ENCODE measurements around the gene ANKRD9.

ANKRD9 gene

GRCh38 chr14:102493096-102493495 lies 16.5 kb downstream of the ANKRD9 start:
- no peaks in the 10 kb centered on the region for H3K9me3 ChIP-seq
- H3K36me3 ChIP-seq (replicated peaks), result no peaks in the 10 kb centered on the region
- no peak overlapping the region for H3K4me3 ChIP-seq
- in situ Hi-C loops (cut with MboI; ENCODE audit: low sequenced_read_pairs), result no loop called here
- no peaks in the 10 kb centered on the region for H3K4me1 ChIP-seq
- DNase-seq (ENCODE audit: low spot score in 2 of 2), result no peak
- H3K27me3 ChIP-seq (ENCODE audit: low read depth), result no peaks in the 10 kb centered on the region

- DNase-seq (ENCODE audit: low spot score in 2 of 2), result no peak
- no peaks in the 10 kb centered on the region for H3K9me3 ChIP-seq
- no peaks in the 10 kb centered on the region for H3K4me1 ChIP-seq
- no peak overlapping the region for H3K4me3 ChIP-seq
- H3K36me3 ChIP-seq (replicated peaks), result no peaks in the 10 kb centered on the region
- in situ Hi-C loops (cut with MboI; ENCODE audit: low sequenced_read_pairs), result no loop called here
- H3K27me3 ChIP-seq (ENCODE audit: low read depth), result no peaks in the 10 kb centered on the region
These were observed 17.1 kb downstream of the ANKRD9 start for GRCh38 chr14:102492531-102492910.

DNA sequence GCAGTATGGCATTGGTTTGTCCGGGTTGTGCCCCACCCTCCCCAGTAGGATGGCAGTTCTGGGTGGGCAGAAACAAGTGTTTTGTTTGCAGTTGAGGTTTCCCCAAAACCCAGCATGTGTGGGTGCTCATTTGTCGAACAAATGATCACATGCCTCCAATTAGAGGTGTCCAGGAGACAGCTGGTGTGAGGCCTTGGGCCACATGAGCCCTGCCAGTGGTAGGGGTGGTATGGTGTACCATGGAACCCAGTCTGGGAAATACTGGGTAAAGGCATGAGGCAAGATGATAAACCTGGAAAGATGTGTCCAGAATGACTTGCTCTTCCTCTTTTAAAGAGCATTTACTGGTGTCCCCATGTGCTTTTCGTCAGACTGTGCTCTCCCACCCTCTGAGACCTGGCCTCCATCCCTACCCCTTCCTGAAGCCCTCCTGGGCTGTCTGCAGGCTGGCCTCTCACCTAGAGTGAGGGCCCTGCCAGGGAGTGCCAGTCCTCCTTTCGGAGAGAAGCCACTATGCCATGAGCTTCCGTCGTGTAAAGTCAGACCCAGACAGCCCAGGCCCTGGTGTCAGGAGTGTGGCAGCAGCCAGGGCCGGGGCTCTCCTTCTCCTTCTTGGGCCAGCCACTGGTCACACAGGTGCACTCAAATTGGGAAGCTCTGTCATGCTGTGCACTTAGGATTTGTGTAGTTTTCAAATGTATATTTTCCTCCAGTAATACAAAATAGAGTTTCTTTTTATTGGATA lies 17.6 kb downstream of the ANKRD9 start:
- Histone ChIP-seq H3K36me3 (replicated peaks) (no peaks in the 10 kb centered on the region), H3K4me3 (no peak overlapping the region), H3K9me3 (no peaks in the 10 kb centered on the region), H3K4me1 (no peaks in the 10 kb centered on the region), H3K27me3 (ENCODE audit: low read depth) (no peaks in the 10 kb centered on the region)
- no peak for DNase-seq (ENCODE audit: low spot score in 2 of 2)
- in situ Hi-C loops (cut with MboI; ENCODE audit: low sequenced_read_pairs), result no loop called here

- in situ Hi-C loops (cut with MboI; ENCODE audit: low sequenced_read_pairs), result no loop called here
- H3K9me3 ChIP-seq, result no peaks in the 10 kb centered on the region
- no peaks in the 10 kb centered on the region for H3K27me3 ChIP-seq (ENCODE audit: low read depth)
- H3K36me3 ChIP-seq (replicated peaks), result no peaks in the 10 kb centered on the region
- no peaks in the 10 kb centered on the region for H3K4me1 ChIP-seq
- H3K4me3 ChIP-seq, result no peak overlapping the region
- no peak for DNase-seq (ENCODE audit: low spot score in 2 of 2)
These were observed 18.2 kb downstream of the ANKRD9 start for GRCh38 chr14:102491366-102491765.

DNA sequence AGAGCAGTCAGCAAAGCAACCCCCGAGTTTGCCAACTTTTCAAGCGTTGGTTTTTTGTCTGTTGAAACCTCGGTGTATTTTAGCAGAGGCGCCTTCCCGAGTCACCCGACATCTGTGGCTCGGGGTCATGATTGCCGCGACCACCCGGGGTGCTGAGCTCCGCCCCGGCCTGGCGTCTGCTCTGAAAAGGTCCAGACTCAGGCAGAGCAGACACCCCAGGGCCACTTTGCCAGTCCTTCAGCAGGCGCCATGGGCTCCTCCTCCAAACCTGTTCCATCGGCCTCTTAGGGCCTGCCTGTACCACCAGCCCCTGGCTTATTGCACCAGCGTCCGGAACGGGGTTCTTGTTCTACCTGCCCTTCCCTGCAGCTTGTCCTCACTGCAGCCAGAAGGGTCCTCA lies 19.1 kb downstream of the ANKRD9 start:
- in situ Hi-C loops (cut with MboI; ENCODE audit: low sequenced_read_pairs), result no loop called here
- Histone ChIP-seq H3K36me3 (replicated peaks) (no peaks in the 10 kb centered on the region), H3K4me3 (no peak overlapping the region), H3K9me3 (no peaks in the 10 kb centered on the region), H3K4me1 (no peaks in the 10 kb centered on the region), H3K27me3 (ENCODE audit: low read depth) (no peaks in the 10 kb centered on the region)
- no peak for DNase-seq (ENCODE audit: low spot score in 2 of 2)

GRCh38 chr14:102487204-102487577 lies 22.4 kb downstream of the ANKRD9 start:
- H3K9me3 ChIP-seq, result no peaks in the 10 kb centered on the region
- DNase-seq (ENCODE audit: low spot score in 2 of 2), result no peak
- no peak overlapping the region for H3K4me3 ChIP-seq
- H3K27me3 ChIP-seq (ENCODE audit: low read depth), result no peaks in the 10 kb centered on the region
- no peaks in the 10 kb centered on the region for H3K36me3 ChIP-seq (replicated peaks)
- in situ Hi-C loops (cut with MboI; ENCODE audit: low sequenced_read_pairs), result no loop called here
- no peaks in the 10 kb centered on the region for H3K4me1 ChIP-seq

DNA sequence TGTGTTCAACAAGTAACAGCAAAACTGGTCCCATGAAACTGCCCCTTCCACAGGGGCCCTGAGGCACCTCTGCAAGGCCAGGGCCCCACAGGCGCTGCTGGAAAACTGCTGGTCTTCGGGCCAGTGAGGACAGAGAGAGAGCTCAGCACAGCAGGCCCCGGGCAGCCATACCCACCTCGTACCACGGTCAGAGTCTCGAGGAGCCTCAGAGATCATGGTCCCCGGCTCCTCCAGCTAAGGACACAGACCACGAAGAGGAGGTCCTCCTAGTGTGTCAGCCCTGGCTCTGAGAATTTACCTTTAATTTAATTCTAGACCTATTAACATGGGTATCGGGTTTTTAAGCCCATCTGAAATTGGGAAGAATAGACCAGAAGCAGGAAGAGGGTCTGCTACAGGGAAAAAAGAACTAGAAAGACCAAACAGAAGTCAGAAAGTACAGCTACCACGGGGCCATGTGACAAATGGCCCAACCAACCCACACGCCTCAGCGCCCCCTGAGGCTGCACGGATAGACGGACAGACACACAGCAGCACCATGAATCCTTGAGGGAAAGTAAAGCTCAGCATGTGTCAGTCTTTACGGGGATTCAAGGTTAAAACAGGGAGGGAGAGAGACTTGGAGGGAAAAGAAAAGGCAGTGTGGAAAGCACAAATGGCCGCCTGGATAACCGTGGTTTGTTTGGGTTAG lies 22.9 kb downstream of the ANKRD9 start:
- H3K27me3 ChIP-seq (ENCODE audit: low read depth), result no peaks in the 10 kb centered on the region
- H3K9me3 ChIP-seq, result no peaks in the 10 kb centered on the region
- in situ Hi-C loops (cut with MboI; ENCODE audit: low sequenced_read_pairs), result no loop called here
- H3K4me1 ChIP-seq, result no peaks in the 10 kb centered on the region
- H3K36me3 ChIP-seq (replicated peaks), result no peaks in the 10 kb centered on the region
- no peak overlapping the region for H3K4me3 ChIP-seq
- no peak for DNase-seq (ENCODE audit: low spot score in 2 of 2)

GRCh38 chr14:102485693-102486512 lies 23.7 kb downstream of the ANKRD9 start:
- Histone ChIP-seq H3K4me1 (no peaks in the 10 kb centered on the region), H3K36me3 (replicated peaks) (no peaks in the 10 kb centered on the region), H3K9me3 (no peaks in the 10 kb centered on the region), H3K27me3 (ENCODE audit: low read depth) (no peaks in the 10 kb centered on the region), H3K4me3 (no peak overlapping the region)
- in situ Hi-C loops (cut with MboI; ENCODE audit: low sequenced_read_pairs), result no loop called here
- no peak for DNase-seq (ENCODE audit: low spot score in 2 of 2)

DNA sequence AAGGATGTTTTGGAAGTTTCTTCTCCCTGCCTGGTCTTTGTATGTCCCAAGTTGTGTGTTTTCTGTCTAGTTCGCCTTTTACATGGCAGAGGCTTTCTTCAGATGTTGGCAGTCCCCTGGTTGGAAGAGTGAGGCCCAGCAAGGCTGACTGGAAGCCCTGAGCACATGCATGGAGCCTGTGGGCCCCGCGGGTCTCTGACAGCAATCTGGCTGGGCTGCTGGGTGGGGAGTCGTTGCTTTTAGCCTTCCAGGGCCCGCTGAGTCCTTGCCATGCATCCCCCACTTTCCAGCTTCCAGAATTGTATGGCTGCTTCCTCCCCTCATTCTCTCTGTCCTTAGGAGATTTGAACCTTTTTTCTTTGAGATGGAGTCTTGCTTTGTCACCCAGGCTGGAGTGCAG lies 25.3 kb downstream of the ANKRD9 start:
- H3K4me3 ChIP-seq, result no peak overlapping the region
- no peaks in the 10 kb centered on the region for H3K27me3 ChIP-seq (ENCODE audit: low read depth)
- no peaks in the 10 kb centered on the region for H3K4me1 ChIP-seq
- in situ Hi-C loops (cut with MboI; ENCODE audit: low sequenced_read_pairs), result no loop called here
- H3K36me3 ChIP-seq (replicated peaks), result no peaks in the 10 kb centered on the region
- no peaks in the 10 kb centered on the region for H3K9me3 ChIP-seq
- DNase-seq (ENCODE audit: low spot score in 2 of 2), result no peak

DNA sequence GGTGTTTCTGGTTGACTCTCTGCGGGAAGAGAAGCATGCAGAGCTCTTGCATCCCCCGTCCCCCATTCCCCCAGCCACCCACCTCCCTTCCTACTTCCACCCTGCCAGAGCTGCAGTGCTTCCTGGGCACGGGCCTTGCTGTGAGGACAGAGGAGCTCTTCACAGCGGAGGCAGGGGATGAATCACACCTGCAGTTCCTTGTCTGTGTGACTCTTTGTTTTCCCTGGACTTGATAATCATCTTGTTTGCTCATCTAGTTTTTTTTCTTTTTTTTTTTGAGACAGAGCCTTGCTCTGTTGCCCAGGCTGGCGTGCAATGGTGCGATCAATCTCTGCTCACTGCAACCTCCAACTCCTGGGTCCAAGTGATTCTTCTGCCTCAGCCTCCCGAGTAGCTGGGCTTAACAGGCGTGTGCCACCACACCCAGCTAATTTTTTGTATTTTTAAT lies 27.8 kb downstream of the ANKRD9 start:
- Histone ChIP-seq H3K36me3 (replicated peaks) (no peaks in the 10 kb centered on the region), H3K4me1 (no peaks in the 10 kb centered on the region), H3K9me3 (no peaks in the 10 kb centered on the region), H3K4me3 (no peak overlapping the region), H3K27me3 (ENCODE audit: low read depth) (no peaks in the 10 kb centered on the region)
- in situ Hi-C loops (cut with MboI; ENCODE audit: low sequenced_read_pairs), result no loop called here
- no peak for DNase-seq (ENCODE audit: low spot score in 2 of 2)

DNA sequence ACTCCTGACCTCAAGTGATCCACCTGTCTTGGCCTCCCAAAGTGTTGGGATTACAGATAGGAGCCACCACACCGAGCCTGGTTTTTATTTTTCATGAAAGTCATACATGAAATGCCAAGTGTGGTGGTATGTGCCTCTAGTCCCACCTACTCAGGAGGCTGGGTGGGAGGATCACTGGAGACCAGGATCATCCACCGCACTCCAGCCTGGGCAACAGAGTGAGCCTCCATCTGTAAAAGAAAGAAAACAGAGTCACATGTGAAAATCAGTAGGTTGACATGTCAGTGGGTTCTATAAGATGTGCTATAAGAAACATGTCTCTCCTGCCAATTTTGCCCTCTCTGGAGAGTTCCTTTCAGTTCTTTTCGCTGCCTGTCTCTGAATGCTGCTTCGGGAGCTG lies 28.2 kb downstream of the ANKRD9 start:
- Histone ChIP-seq H3K4me3 (no peak overlapping the region), H3K27me3 (ENCODE audit: low read depth) (no peaks in the 10 kb centered on the region), H3K9me3 (no peaks in the 10 kb centered on the region), H3K36me3 (replicated peaks) (no peaks in the 10 kb centered on the region), H3K4me1 (no peaks in the 10 kb centered on the region)
- DNase-seq (ENCODE audit: low spot score in 2 of 2), result no peak
- in situ Hi-C loops (cut with MboI; ENCODE audit: low sequenced_read_pairs), result no loop called here

- H3K9me3 ChIP-seq, result no peaks in the 10 kb centered on the region
- DNase-seq (ENCODE audit: low spot score in 2 of 2), result no peak
- no peaks in the 10 kb centered on the region for H3K4me1 ChIP-seq
- H3K27me3 ChIP-seq (ENCODE audit: low read depth), result no peaks in the 10 kb centered on the region
- H3K4me3 ChIP-seq, result no peak overlapping the region
- no peaks in the 10 kb centered on the region for H3K36me3 ChIP-seq (replicated peaks)
- in situ Hi-C loops (cut with MboI; ENCODE audit: low sequenced_read_pairs), result no loop called here
These were observed 29.8 kb downstream of the ANKRD9 start for GRCh38 chr14:102479777-102480176.

- in situ Hi-C loops (cut with MboI; ENCODE audit: low sequenced_read_pairs), result no loop called here
- H3K36me3 ChIP-seq (replicated peaks), result no peaks in the 10 kb centered on the region
- no peaks in the 10 kb centered on the region for H3K9me3 ChIP-seq
- H3K4me1 ChIP-seq, result no peaks in the 10 kb centered on the region
- no peaks in the 10 kb centered on the region for H3K27me3 ChIP-seq (ENCODE audit: low read depth)
- DNase-seq (ENCODE audit: low spot score in 2 of 2), result no peak
- no peak overlapping the region for H3K4me3 ChIP-seq
These were observed 30.5 kb downstream of the ANKRD9 start for GRCh38 chr14:102479107-102479506.

DNA sequence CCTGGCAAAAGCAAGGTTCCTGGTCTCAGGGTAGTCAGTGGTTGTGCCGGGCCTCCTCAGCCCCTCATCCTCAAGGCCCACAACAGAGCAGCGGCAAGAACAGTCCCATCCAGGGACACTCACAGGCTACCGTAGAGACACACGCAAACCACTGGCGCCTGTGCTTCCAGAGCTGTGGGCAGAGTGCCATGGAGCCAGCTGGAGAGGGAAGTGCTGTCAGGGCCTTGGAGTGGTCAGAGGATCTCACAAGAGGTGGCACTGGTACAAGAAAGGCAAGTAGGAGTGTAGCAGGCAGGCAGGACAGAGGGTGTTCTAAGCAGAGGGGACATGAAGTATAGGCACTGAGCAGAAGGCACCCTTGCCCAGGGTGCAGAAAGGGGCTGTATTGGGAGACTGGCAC lies 34.6 kb downstream of the ANKRD9 start:
- Histone ChIP-seq H3K9me3 (no peaks in the 10 kb centered on the region), H3K36me3 (replicated peaks) (no peaks in the 10 kb centered on the region), H3K27me3 (ENCODE audit: low read depth) (no peaks in the 10 kb centered on the region), H3K4me1 (no peaks in the 10 kb centered on the region), H3K4me3 (no peak overlapping the region)
- in situ Hi-C loops (cut with MboI; ENCODE audit: low sequenced_read_pairs), result no loop called here
- no peak for DNase-seq (ENCODE audit: low spot score in 2 of 2)
